Activated naive CD4-positive, alpha-beta T cell treated with anti-CD3 and anti-CD28 coated beads, Interleukin-2, amount 50 U/mL, for 24 hours (primary cell): ENCODE results near the gene SPOCK3.
"Not testable (repeated sequence)": the region's sequence is repeated elsewhere in the genome, so short reads cannot be mapped to it uniquely, and the experiment has no call there.

Experiments
- H3K27ac Mint-ChIP-seq: one replicate; pipeline ENCODE4 v1.8.0; 2021; ENCODE audit warnings: mild to moderate bottlenecking, mixed read lengths
- H3K27me3 Mint-ChIP-seq: one replicate; pipeline ENCODE4 v1.8.0; 2021; ENCODE audit warnings: mixed read lengths
- H3K36me3 Mint-ChIP-seq: one replicate; pipeline ENCODE4 v1.8.0; 2021; ENCODE audit warnings: mixed read lengths
- H3K4me1 Mint-ChIP-seq: one replicate; pipeline ENCODE4 v1.8.0; 2021; ENCODE audit warnings: mixed read lengths
- H3K4me3 Mint-ChIP-seq: one replicate; pipeline ENCODE4 v1.8.0; 2021; ENCODE audit warnings: mild to moderate bottlenecking, mixed read lengths
- H3K9me3 Mint-ChIP-seq: one replicate; pipeline ENCODE4 v1.8.0; 2021; ENCODE audit warnings: mixed read lengths

Gene SPOCK3

GRCh38 chr4:166977596-166977995 is 256.7 kb downstream of the SPOCK3 start:
- Mint-ChIP-seq H3K4me3 (no peak overlapping the region), H3K36me3 (no peaks in the 10 kb centered on the region), H3K27me3 (no peaks in the 10 kb centered on the region), H3K4me1 (no peaks in the 10 kb centered on the region), H3K27ac (no peak overlapping the region), H3K9me3 (no peaks in the 10 kb centered on the region)

- Mint-ChIP-seq H3K27ac (no peak overlapping the region), H3K4me3 (no peak overlapping the region), H3K9me3 (peaks cover 5% of the 10 kb centered on the region), H3K36me3 (no peaks in the 10 kb centered on the region), H3K27me3 (no peaks in the 10 kb centered on the region), H3K4me1 (no peaks in the 10 kb centered on the region)
Measured at GRCh38 chr4:166972071-166972470, 262.2 kb downstream of the SPOCK3 start.

- H3K36me3 Mint-ChIP-seq, H3K4me1 Mint-ChIP-seq, H3K4me3 Mint-ChIP-seq, H3K27ac Mint-ChIP-seq, H3K27me3 Mint-ChIP-seq: not testable (repeated sequence)
- peaks cover 11% of the 10 kb centered on the region for H3K9me3 Mint-ChIP-seq
Measured at GRCh38 chr4:166968219-166968618, 266.1 kb downstream of the SPOCK3 start.

GRCh38 chr4:166965562-166965961 is 268.7 kb downstream of the SPOCK3 start:
- H3K4me3 Mint-ChIP-seq, result no peak overlapping the region
- no peak overlapping the region for H3K27ac Mint-ChIP-seq
- no peaks in the 10 kb centered on the region for H3K36me3 Mint-ChIP-seq
- peaks cover 11% of the 10 kb centered on the region for H3K9me3 Mint-ChIP-seq
- no peaks in the 10 kb centered on the region for H3K4me1 Mint-ChIP-seq
- no peaks in the 10 kb centered on the region for H3K27me3 Mint-ChIP-seq

GRCh38 chr4:166957451-166957850 is 276.8 kb downstream of the SPOCK3 start:
- no peaks in the 10 kb centered on the region for H3K27me3 Mint-ChIP-seq
- no peak overlapping the region for H3K27ac Mint-ChIP-seq
- H3K36me3 Mint-ChIP-seq, result no peaks in the 10 kb centered on the region
- H3K9me3 Mint-ChIP-seq, result peaks cover 13% of the 10 kb centered on the region
- H3K4me1 Mint-ChIP-seq, result no peaks in the 10 kb centered on the region
- H3K4me3 Mint-ChIP-seq, result no peak overlapping the region

- no peaks in the 10 kb centered on the region for H3K27me3 Mint-ChIP-seq
Measured at GRCh38 chr4:166956484-166956883, 277.8 kb downstream of the SPOCK3 start.

GRCh38 chr4:166941629-166942028 is 292.7 kb downstream of the SPOCK3 start:
- no peak overlapping the region for H3K4me3 Mint-ChIP-seq
- no peaks in the 10 kb centered on the region for H3K9me3 Mint-ChIP-seq
- H3K27me3 Mint-ChIP-seq, result no peaks in the 10 kb centered on the region
- no peaks in the 10 kb centered on the region for H3K4me1 Mint-ChIP-seq
- no peak overlapping the region for H3K27ac Mint-ChIP-seq
- no peaks in the 10 kb centered on the region for H3K36me3 Mint-ChIP-seq

More at GRCh38 chr4:166956484-166956883, 277.8 kb downstream of the SPOCK3 start:
- Mint-ChIP-seq H3K4me1 (no peaks in the 10 kb centered on the region), H3K4me3 (no peak overlapping the region), H3K36me3 (no peaks in the 10 kb centered on the region), H3K9me3 (peaks cover 13% of the 10 kb centered on the region), H3K27ac (no peak overlapping the region)

GRCh38 chr4:166930464-166930863 is 303.8 kb downstream of the SPOCK3 start:
- H3K36me3 Mint-ChIP-seq, result no peaks in the 10 kb centered on the region
- H3K9me3 Mint-ChIP-seq, result no peaks in the 10 kb centered on the region
- no peaks in the 10 kb centered on the region for H3K4me1 Mint-ChIP-seq
- H3K27ac Mint-ChIP-seq, result no peak overlapping the region
- no peak overlapping the region for H3K4me3 Mint-ChIP-seq
- no peaks in the 10 kb centered on the region for H3K27me3 Mint-ChIP-seq

- Mint-ChIP-seq H3K27me3 (no peaks in the 10 kb centered on the region), H3K9me3 (no peaks in the 10 kb centered on the region), H3K27ac (no peak overlapping the region), H3K4me3 (no peak overlapping the region), H3K36me3 (no peaks in the 10 kb centered on the region), H3K4me1 (no peaks in the 10 kb centered on the region)
Measured at GRCh38 chr4:166924424-166924823, 309.9 kb downstream of the SPOCK3 start.

- Mint-ChIP-seq H3K36me3 (no peaks in the 10 kb centered on the region), H3K9me3 (peaks cover 6% of the 10 kb centered on the region), H3K27me3 (no peaks in the 10 kb centered on the region), H3K4me1 (no peaks in the 10 kb centered on the region), H3K4me3 (no peak overlapping the region), H3K27ac (no peak overlapping the region)
Measured at GRCh38 chr4:166913926-166914325, 320.4 kb downstream of the SPOCK3 start.

GRCh38 chr4:166903408-166903807 is 330.9 kb downstream of the SPOCK3 start:
- no peaks in the 10 kb centered on the region for H3K36me3 Mint-ChIP-seq
- H3K27ac Mint-ChIP-seq, result no peak overlapping the region
- peaks cover 9% of the 10 kb centered on the region for H3K9me3 Mint-ChIP-seq
- no peaks in the 10 kb centered on the region for H3K27me3 Mint-ChIP-seq
- no peak overlapping the region for H3K4me3 Mint-ChIP-seq
- no peaks in the 10 kb centered on the region for H3K4me1 Mint-ChIP-seq

GRCh38 chr4:166902941-166903340 is 331.4 kb downstream of the SPOCK3 start:
- Mint-ChIP-seq H3K36me3 (no peaks in the 10 kb centered on the region), H3K9me3 (peaks cover 9% of the 10 kb centered on the region), H3K4me3 (no peak overlapping the region), H3K4me1 (no peaks in the 10 kb centered on the region), H3K27me3 (no peaks in the 10 kb centered on the region), H3K27ac (no peak overlapping the region)

- no peaks in the 10 kb centered on the region for H3K9me3 Mint-ChIP-seq
- H3K27me3 Mint-ChIP-seq, result no peaks in the 10 kb centered on the region
Measured at GRCh38 chr4:166896254-166896653, 338.0 kb downstream of the SPOCK3 start.

GRCh38 chr4:166895771-166896170 is 338.5 kb downstream of the SPOCK3 start:
- H3K9me3 Mint-ChIP-seq, result no peaks in the 10 kb centered on the region
- no peak overlapping the region for H3K4me3 Mint-ChIP-seq
- no peaks in the 10 kb centered on the region for H3K36me3 Mint-ChIP-seq
- no peak overlapping the region for H3K27ac Mint-ChIP-seq
- H3K4me1 Mint-ChIP-seq, result no peaks in the 10 kb centered on the region
- H3K27me3 Mint-ChIP-seq, result no peaks in the 10 kb centered on the region

More at GRCh38 chr4:166896254-166896653, 338.0 kb downstream of the SPOCK3 start:
- Mint-ChIP-seq H3K4me3 (no peak overlapping the region), H3K4me1 (no peaks in the 10 kb centered on the region), H3K36me3 (no peaks in the 10 kb centered on the region), H3K27ac (no peak overlapping the region)

GRCh38 chr4:166887457-166887856 is 346.8 kb downstream of the SPOCK3 start:
- Mint-ChIP-seq H3K4me1 (no peaks in the 10 kb centered on the region), H3K4me3 (no peak overlapping the region), H3K36me3 (no peaks in the 10 kb centered on the region), H3K9me3 (peaks cover 5% of the 10 kb centered on the region), H3K27me3 (no peaks in the 10 kb centered on the region), H3K27ac (no peak overlapping the region)

- Mint-ChIP-seq H3K9me3 (peaks cover 5% of the 10 kb centered on the region), H3K27me3 (no peaks in the 10 kb centered on the region), H3K27ac (no peak overlapping the region), H3K4me3 (no peak overlapping the region), H3K36me3 (no peaks in the 10 kb centered on the region), H3K4me1 (no peaks in the 10 kb centered on the region)
Measured at GRCh38 chr4:166886718-166887117, 347.6 kb downstream of the SPOCK3 start.

GRCh38 chr4:166882221-166882620 is 352.1 kb downstream of the SPOCK3 start:
- no peaks in the 10 kb centered on the region for H3K27me3 Mint-ChIP-seq
- no peaks in the 10 kb centered on the region for H3K36me3 Mint-ChIP-seq
- H3K4me1 Mint-ChIP-seq, result no peaks in the 10 kb centered on the region
- H3K4me3 Mint-ChIP-seq, result no peak overlapping the region
- peaks cover 7% of the 10 kb centered on the region for H3K9me3 Mint-ChIP-seq
- no peak overlapping the region for H3K27ac Mint-ChIP-seq
